Measurements from ENCODE around the gene STAT3.

- TF ChIP-seq POLR2A (IDR thresholded peaks at IDR 0.05; ENCODE audit: low read depth, low read length), result no peak
- no peak for TF ChIP-seq CTCF (IDR thresholded peaks at IDR 0.05; ENCODE audit: extremely low read depth in 1 of 2, insufficient read depth in 1 of 2, low read depth in 1 of 2, low read length in 2 of 2)
- no peak for TF ChIP-seq POLR2AphosphoS5 (IDR thresholded peaks at IDR 0.05; ENCODE audit: insufficient read depth, low read depth, low read length)
- TF ChIP-seq EZH2 (IDR thresholded peaks at IDR 0.05; ENCODE audit: borderline replicate concordance, low read depth, low read length, severe bottlenecking), result no peak
- no peak for TF ChIP-seq MAX (IDR thresholded peaks at IDR 0.05; ENCODE audit: insufficient read depth, insufficient read length)
- TF ChIP-seq JUN (IDR thresholded peaks at IDR 0.05; ENCODE audit: borderline replicate concordance, insufficient read depth, insufficient read length, low read depth), result no peak
- TF ChIP-seq GATA2 (IDR thresholded peaks at IDR 0.05; ENCODE audit: insufficient read depth, insufficient read length, low read depth, low read length), result no peak
These were observed 110.9 kb downstream of the STAT3 start for GRCh38 chr17:42277342-42277712.
